ENCODE results near the gene PLCB1.

PLCB1 gene

DNA sequence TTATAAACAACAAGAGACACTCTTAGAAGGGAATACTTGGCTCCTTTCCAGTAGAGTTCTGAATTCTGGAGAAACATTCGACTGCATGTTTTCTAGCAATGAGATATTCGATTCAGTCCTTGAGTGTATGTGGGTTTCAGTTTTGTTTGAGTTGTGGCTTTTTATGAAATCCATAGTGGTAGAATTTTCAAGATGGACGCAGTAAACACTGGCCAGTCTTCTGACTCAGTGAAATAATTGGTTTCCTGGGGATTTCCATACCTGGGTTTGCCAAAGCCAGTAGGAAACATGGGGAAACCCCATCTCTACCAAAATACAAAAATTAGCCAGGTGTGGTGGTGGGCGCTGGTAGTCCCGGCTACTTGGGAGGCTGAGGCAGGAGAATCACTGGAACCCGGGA lies 663.3 kb downstream of the PLCB1 start:
- Histone ChIP-seq H3K36me3 (ENCODE audit: insufficient read depth, low read length) (peaks cover 27% of the 10 kb centered on the region), H3K4me1 (ENCODE audit: insufficient read depth, low read length) (no peaks in the 10 kb centered on the region), H3K9me3 (ENCODE audit: insufficient read depth, low read length, severe bottlenecking) (no peaks in the 10 kb centered on the region), H3K79me2 (ENCODE audit: insufficient read depth, low read length) (no peaks in the 10 kb centered on the region), H2AFZ (ENCODE audit: low read depth, low read length) (no peak overlapping the region), H3K9ac (ENCODE audit: low read depth, low read length) (no peak overlapping the region), H3K4me2 (ENCODE audit: insufficient read depth, low read length) (no peak overlapping the region), H3K4me3 (ENCODE audit: low read depth in 1 of 2, low read length in 2 of 2) (no peak overlapping the region), H4K20me1 (ENCODE audit: insufficient read depth, low read length) (no peaks in the 10 kb centered on the region), H3K27ac (ENCODE audit: low read length) (no peak overlapping the region), H3K27me3 (ENCODE audit: insufficient read depth, low read length, poor library complexity) (no peaks in the 10 kb centered on the region)
- no peak for TF ChIP-seq EZH2 (IDR thresholded peaks at IDR 0.05; ENCODE audit: borderline replicate concordance, low read depth, low read length, severe bottlenecking)
- TF ChIP-seq, protein P1, sequence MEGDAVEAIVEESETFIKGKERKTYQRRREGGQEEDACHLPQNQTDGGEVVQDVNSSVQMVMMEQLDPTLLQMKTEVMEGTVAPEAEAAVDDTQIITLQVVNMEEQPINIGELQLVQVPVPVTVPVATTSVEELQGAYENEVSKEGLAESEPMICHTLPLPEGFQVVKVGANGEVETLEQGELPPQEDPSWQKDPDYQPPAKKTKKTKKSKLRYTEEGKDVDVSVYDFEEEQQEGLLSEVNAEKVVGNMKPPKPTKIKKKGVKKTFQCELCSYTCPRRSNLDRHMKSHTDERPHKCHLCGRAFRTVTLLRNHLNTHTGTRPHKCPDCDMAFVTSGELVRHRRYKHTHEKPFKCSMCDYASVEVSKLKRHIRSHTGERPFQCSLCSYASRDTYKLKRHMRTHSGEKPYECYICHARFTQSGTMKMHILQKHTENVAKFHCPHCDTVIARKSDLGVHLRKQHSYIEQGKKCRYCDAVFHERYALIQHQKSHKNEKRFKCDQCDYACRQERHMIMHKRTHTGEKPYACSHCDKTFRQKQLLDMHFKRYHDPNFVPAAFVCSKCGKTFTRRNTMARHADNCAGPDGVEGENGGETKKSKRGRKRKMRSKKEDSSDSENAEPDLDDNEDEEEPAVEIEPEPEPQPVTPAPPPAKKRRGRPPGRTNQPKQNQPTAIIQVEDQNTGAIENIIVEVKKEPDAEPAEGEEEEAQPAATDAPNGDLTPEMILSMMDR (IDR thresholded peaks at IDR 0.05; ENCODE audit: borderline replicate concordance, extremely low read depth, low read length, poor library complexity, severe bottlenecking) = no peak
- ATAC-seq (ENCODE audit: insufficient read depth, low read depth) = no peak
- no peak for DNase-seq

DNA sequence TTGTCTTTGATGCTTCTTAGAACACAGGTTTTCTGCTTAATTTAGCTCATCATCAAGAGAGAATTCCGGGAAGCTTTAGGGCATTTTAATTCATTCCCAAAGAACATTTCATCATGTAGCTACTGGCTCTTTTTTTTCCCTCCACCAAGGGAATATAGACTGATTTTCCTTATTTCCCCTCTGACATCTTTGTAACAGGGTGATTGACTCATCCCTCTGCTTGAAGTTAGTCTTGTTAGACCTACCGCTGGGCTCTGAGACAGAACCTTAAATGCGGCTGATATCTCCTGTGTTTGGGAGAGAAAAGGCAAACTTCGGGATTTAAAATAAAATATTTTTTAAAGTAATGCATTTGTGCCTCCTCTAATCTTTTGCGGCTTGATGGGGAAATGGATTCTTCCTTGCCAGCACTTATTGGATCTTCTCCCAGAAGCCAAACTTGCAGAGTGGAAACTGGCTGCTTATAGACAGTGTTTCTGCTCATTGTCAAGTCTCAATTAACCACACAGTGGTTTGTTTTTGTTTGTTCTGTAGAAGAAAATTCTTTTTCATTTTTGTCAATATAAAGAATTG lies 664.1 kb downstream of the PLCB1 start:
- TF ChIP-seq, protein P1 (IDR thresholded peaks at IDR 0.05; ENCODE audit: borderline replicate concordance, extremely low read depth, low read length, poor library complexity, severe bottlenecking) = no peak
- TF ChIP-seq EZH2 (IDR thresholded peaks at IDR 0.05; ENCODE audit: borderline replicate concordance, low read depth, low read length, severe bottlenecking) = no peak
- Histone ChIP-seq H3K79me2 (ENCODE audit: insufficient read depth, low read length) (no peaks in the 10 kb centered on the region), H3K4me1 (ENCODE audit: insufficient read depth, low read length) (no peaks in the 10 kb centered on the region), H3K4me2 (ENCODE audit: insufficient read depth, low read length) (no peak overlapping the region), H3K9me3 (ENCODE audit: insufficient read depth, low read length, severe bottlenecking) (no peaks in the 10 kb centered on the region), H2AFZ (ENCODE audit: low read depth, low read length) (no peak overlapping the region), H3K4me3 (ENCODE audit: low read depth in 1 of 2, low read length in 2 of 2) (no peak overlapping the region), H3K27me3 (ENCODE audit: insufficient read depth, low read length, poor library complexity) (no peaks in the 10 kb centered on the region), H3K9ac (ENCODE audit: low read depth, low read length) (no peak overlapping the region), H3K27ac (ENCODE audit: low read length) (no peak overlapping the region), H3K36me3 (ENCODE audit: insufficient read depth, low read length) (peaks cover 22% of the 10 kb centered on the region), H4K20me1 (ENCODE audit: insufficient read depth, low read length) (no peaks in the 10 kb centered on the region)
- ATAC-seq (ENCODE audit: insufficient read depth, low read depth) (no peak), DNase-seq (no peak)

DNA sequence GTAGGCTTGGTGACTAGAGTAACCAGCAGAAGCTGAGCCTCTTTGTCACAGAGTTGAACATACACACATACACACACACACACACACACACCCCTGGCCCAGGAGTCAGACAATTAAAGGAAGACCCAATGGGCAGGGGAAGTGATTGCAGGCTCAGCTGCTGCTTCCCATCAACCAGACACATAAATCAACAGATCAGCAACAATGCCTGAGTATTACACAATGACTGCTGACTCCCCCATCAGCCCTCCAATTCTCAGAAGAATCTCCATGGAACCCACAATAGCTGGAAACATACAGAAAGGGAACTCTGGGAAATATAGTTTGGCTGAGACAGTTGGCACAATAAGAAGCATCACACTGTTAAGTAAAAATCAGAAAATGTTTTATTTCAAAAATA lies 666.4 kb downstream of the PLCB1 start:
- no peaks in the 10 kb centered on the region for H3K9me3 ChIP-seq (ENCODE audit: insufficient read depth, low read length, severe bottlenecking)
- H3K27ac ChIP-seq (ENCODE audit: low read length) = no peak overlapping the region
- no peak overlapping the region for H3K4me3 ChIP-seq (ENCODE audit: low read depth in 1 of 2, low read length in 2 of 2)
- TF ChIP-seq, protein P1 (IDR thresholded peaks at IDR 0.05; ENCODE audit: borderline replicate concordance, extremely low read depth, low read length, poor library complexity, severe bottlenecking) = no peak
- no peak for TF ChIP-seq EZH2 (IDR thresholded peaks at IDR 0.05; ENCODE audit: borderline replicate concordance, low read depth, low read length, severe bottlenecking)
- H2AFZ ChIP-seq (ENCODE audit: low read depth, low read length) = no peak overlapping the region
- H3K9ac ChIP-seq (ENCODE audit: low read depth, low read length) = no peak overlapping the region
- H3K79me2 ChIP-seq (ENCODE audit: insufficient read depth, low read length) = no peaks in the 10 kb centered on the region
- ATAC-seq (ENCODE audit: insufficient read depth, low read depth) (no peak), DNase-seq (no peak)
- no peak overlapping the region for H3K4me2 ChIP-seq (ENCODE audit: insufficient read depth, low read length)
- H4K20me1 ChIP-seq (ENCODE audit: insufficient read depth, low read length) = no peaks in the 10 kb centered on the region
- no peaks in the 10 kb centered on the region for H3K4me1 ChIP-seq (ENCODE audit: insufficient read depth, low read length)
- peaks cover 7% of the 10 kb centered on the region; the same call in 1 of the 2 replicates for H3K36me3 ChIP-seq (ENCODE audit: insufficient read depth, low read length)
- H3K27me3 ChIP-seq (ENCODE audit: insufficient read depth, low read length, poor library complexity) = no peaks in the 10 kb centered on the region
